Measurements from ENCODE around the gene C12orf76. TPM values are rescaled to one million over a fixed set of nuclear protein-coding genes. Genes with fewer than 3 reads are reported as not detected.

Gene C12orf76
- total and polyA plus RNA-seq, 2 of the 13 experiments (the other 11 are each of a cell fraction or from before 2014, with no cell fraction given), result 15.8 to 38.4 TPM

GRCh38 chr12:110079477-110080400, 31.4 kb upstream of the C12orf76 start (continued):
- no peak for TF ChIP-seq CEBPZ (IDR thresholded peaks at IDR 0.05; ENCODE audit: low read length)
- no peak for TF ChIP-seq GABPA (IDR thresholded peaks at IDR 0.05; ENCODE audit: low read depth, low read length)
- peak; percentile 82 for TF ChIP-seq GABPA (CRISPR knock-in tag; IDR thresholded peaks at IDR 0.05; ENCODE audit: low read depth)
- TF ChIP-seq ZNF687 (CRISPR knock-in tag; IDR thresholded peaks at IDR 0.05), result peak; percentile 58
- peak; percentile 77 for TF ChIP-seq HDAC2 (CRISPR knock-in tag; IDR thresholded peaks at IDR 0.05)
- TF ChIP-seq NPAS2 (CRISPR knock-in tag; IDR thresholded peaks at IDR 0.05; ENCODE audit: borderline replicate concordance), result no peak
- peak; percentile 60; the same call in 1 of the 2 replicates for TF ChIP-seq ZNF609 (CRISPR knock-in tag; IDR thresholded peaks at IDR 0.05; ENCODE audit: borderline replicate concordance)
- TF ChIP-seq MIER3 (CRISPR knock-in tag; IDR thresholded peaks at IDR 0.05; ENCODE audit: borderline replicate concordance), result peak; percentile 49; the same call in 1 of the 2 replicates
- TF ChIP-seq PBX3 (CRISPR knock-in tag; IDR thresholded peaks at IDR 0.05; ENCODE audit: borderline replicate concordance), result no peak
- TF ChIP-seq ZBTB14 (CRISPR knock-in tag; IDR thresholded peaks at IDR 0.05), result no peak
- TF ChIP-seq MLLT10 (CRISPR knock-in tag; IDR thresholded peaks at IDR 0.05), result no peak
- TF ChIP-seq ZNF430 (CRISPR knock-in tag; IDR thresholded peaks at IDR 0.05), result 0 out of 2 replicates have a peak, but pooled peaks have one; percentile 39

Data from HepG2 (cell line).